ENCODE measurements around the gene TBK1. TPM values are rescaled to one million over a fixed set of nuclear protein-coding genes. Genes with fewer than 3 reads are reported as not detected.

The TBK1 gene
- total and polyA plus RNA-seq, 11 donors, result 7.8 to 16.9 (median 10.9) TPM

- TF ChIP-seq CTCF (IDR thresholded peaks at IDR 0.05), result no peak
- TF ChIP-seq POLR2A (IDR thresholded peaks at IDR 0.05), result no peak
- H3K9me3 ChIP-seq, result no peaks in the 10 kb centered on the region
- 89 to 100% (median 90%) methylated on average over 1 of the region's 1 CpG for WGBS, 4 donors
- H3K27ac ChIP-seq, result peak overlapping the region in 1 of 12 donors; percentile 40
- DNase-seq, result no peak
- no peaks in the 10 kb centered on the region for H3K27me3 ChIP-seq
- ATAC-seq, result no peak
- H3K4me3 ChIP-seq, result no peak overlapping the region
- intact Hi-C loops (cut with DNase I), result loop anchor here in 2 of 10 donors (10.0 kb wide), 2 partner anchors 51 to 159 kb away; partner anchors contain the start of genes RASSF3 (in 1 of the 2) and XPOT (in 1 of the 2)
- H3K36me3 ChIP-seq, result peaks cover 0 to 34% (median 3%) of the 10 kb centered on the region in 9 donors
- peaks cover 0 to 70% (median 27%) of the 10 kb centered on the region in 12 donors for H3K4me1 ChIP-seq
Measured at GRCh38 chr12:64455506-64455905, 3.6 kb downstream of the TBK1 start.

- H3K4me1 ChIP-seq, result peaks cover 0 to 64% (median 24%) of the 10 kb centered on the region in 12 donors
- peaks cover 0 to 40% (median 7%) of the 10 kb centered on the region in 9 donors for H3K36me3 ChIP-seq
- ATAC-seq (no peak), DNase-seq (no peak)
- no peaks in the 10 kb centered on the region for H3K27me3 ChIP-seq
- H3K9me3 ChIP-seq, result no peaks in the 10 kb centered on the region
- no peak overlapping the region for H3K4me3 ChIP-seq
- TF ChIP-seq POLR2A (IDR thresholded peaks at IDR 0.05) (no peak), CTCF (IDR thresholded peaks at IDR 0.05) (no peak)
- H3K27ac ChIP-seq, result peak overlapping the region in 1 of 12 donors; percentile 40
- intact Hi-C loops (cut with DNase I), result loop anchor here in 2 of 10 donors (10.0 kb wide), 2 partner anchors 51 to 159 kb away; partner anchors contain the start of genes RASSF3 (in 1 of the 2) and XPOT (in 1 of the 2)
Measured at GRCh38 chr12:64456119-64456518, 4.2 kb downstream of the TBK1 start.

GRCh38 chr12:64457032-64457431 is 5.1 kb downstream of the TBK1 start:
- Histone ChIP-seq H3K9me3 (no peaks in the 10 kb centered on the region), H3K27ac (peak overlapping the region in 3 of 12 donors; percentile 9 to 73 (median 23)), H3K4me3 (no peak overlapping the region), H3K36me3 (peaks cover 0 to 49% (median 16%) of the 10 kb centered on the region in 9 donors), H3K27me3 (no peaks in the 10 kb centered on the region), H3K4me1 (peaks cover 0 to 61% (median 20%) of the 10 kb centered on the region in 12 donors)
- DNase-seq, result no peak
- no peak for ATAC-seq
- 54 to 59% (median 56%) methylated on average over 6 of the region's 6 CpGs for WGBS, 4 donors
- intact Hi-C loops (cut with DNase I), result loop anchor here in 2 of 10 donors (10.0 kb wide), 2 partner anchors 52 to 158 kb away; partner anchors contain the start of genes RASSF3 (in 1 of the 2) and XPOT (in 1 of the 2)
- TF ChIP-seq POLR2A (IDR thresholded peaks at IDR 0.05) (no peak), CTCF (IDR thresholded peaks at IDR 0.05) (no peak)

GRCh38 chr12:64457466-64457865 is 5.5 kb downstream of the TBK1 start:
- Histone ChIP-seq H3K9me3 (no peaks in the 10 kb centered on the region), H3K27me3 (no peaks in the 10 kb centered on the region), H3K4me1 (peaks cover 0 to 61% (median 20%) of the 10 kb centered on the region in 12 donors), H3K4me3 (no peak overlapping the region), H3K27ac (peak overlapping the region in 3 of 12 donors; percentile 9 to 73 (median 23)), H3K36me3 (peaks cover 0 to 53% (median 21%) of the 10 kb centered on the region in 9 donors)
- WGBS, 4 donors, result 74 to 86% (median 82%) methylated on average over 3 of the region's 3 CpGs
- ATAC-seq (no peak), DNase-seq (no peak)
- no peak for TF ChIP-seq POLR2A (IDR thresholded peaks at IDR 0.05)
- no peak for TF ChIP-seq CTCF (IDR thresholded peaks at IDR 0.05)
- intact Hi-C loops (cut with DNase I), result loop anchor here in 2 of 10 donors (10.0 kb wide), 2 partner anchors 53 to 157 kb away; partner anchors contain the start of genes RASSF3 (in 1 of the 2) and XPOT (in 1 of the 2)
